ENCODE measurements around the gene MAMDC4. TPM values are rescaled to one million over a fixed set of nuclear protein-coding genes. Genes with fewer than 3 reads are reported as not detected.

The MAMDC4 gene
- total and polyA plus RNA-seq, 8 donors: 1.1 to 317 (median 4.5) TPM

GRCh38 chr9:136827794-136828473 lies 24.2 kb upstream of the MAMDC4 start:
- Histone ChIP-seq H3K36me3 (peaks cover 78 to 100% (median 97%) of the 10 kb centered on the region in 4 donors), H3K9me3 (no peaks in the 10 kb centered on the region), H3K27ac (no peak overlapping the region), H3K4me3 (no peak overlapping the region), H3K27me3 (no peaks in the 10 kb centered on the region), H3K4me1 (no peaks in the 10 kb centered on the region)
- TF ChIP-seq EP300 (IDR thresholded peaks at IDR 0.05): no peak
- no peak for DNase-seq
- intact Hi-C loops (cut with DNase I; ENCODE audit: low total_unique reads): no loop called here
- 90 to 97% (median 93%) methylated on average over 14 of the region's 14 CpGs for WGBS, 5 donors

- Histone ChIP-seq H3K4me1 (no peaks in the 10 kb centered on the region), H3K27me3 (no peaks in the 10 kb centered on the region), H3K9me3 (no peaks in the 10 kb centered on the region), H3K27ac (no peak overlapping the region), H3K36me3 (peaks cover 75 to 100% (median 99%) of the 10 kb centered on the region in 4 donors), H3K4me3 (no peak overlapping the region)
- 92 to 96% (median 94%) methylated on average over 16 to 31 of the region's 31 CpGs for WGBS, 5 donors
- DNase-seq: no peak
- TF ChIP-seq CTCF (IDR thresholded peaks at IDR 0.05) (no peak), POLR2AphosphoS5 (IDR thresholded peaks at IDR 0.05) (no peak), EP300 (IDR thresholded peaks at IDR 0.05) (no peak), POLR2A (IDR thresholded peaks at IDR 0.05) (no peak)
- intact Hi-C loops (cut with DNase I; ENCODE audit: low total_unique reads): no loop called here
Observed at GRCh38 chr9:136828474-136829140, 23.5 kb upstream of the MAMDC4 start.

GRCh38 chr9:136829412-136829811 lies 22.7 kb upstream of the MAMDC4 start:
- H3K9me3 ChIP-seq: no peaks in the 10 kb centered on the region
- no peaks in the 10 kb centered on the region for H3K4me1 ChIP-seq
- TF ChIP-seq CTCF (IDR thresholded peaks at IDR 0.05) (no peak), EP300 (IDR thresholded peaks at IDR 0.05) (no peak), POLR2AphosphoS5 (IDR thresholded peaks at IDR 0.05) (no peak), POLR2A (IDR thresholded peaks at IDR 0.05) (no peak)
- DNase-seq: no peak
- no peak overlapping the region for H3K27ac ChIP-seq
- intact Hi-C loops (cut with DNase I; ENCODE audit: low total_unique reads): no loop called here
- 88 to 95% (median 92%) methylated on average over 5 to 14 of the region's 14 CpGs for WGBS, 5 donors
- no peak overlapping the region for H3K4me3 ChIP-seq
- no peaks in the 10 kb centered on the region for H3K27me3 ChIP-seq
- H3K36me3 ChIP-seq: peaks cover 68 to 100% (median 97%) of the 10 kb centered on the region in 4 donors

- Histone ChIP-seq H3K9me3 (no peaks in the 10 kb centered on the region), H3K27me3 (no peaks in the 10 kb centered on the region), H3K4me3 (no peak overlapping the region), H3K36me3 (peaks cover 61 to 96% (median 92%) of the 10 kb centered on the region in 4 donors), H3K27ac (no peak overlapping the region), H3K4me1 (no peaks in the 10 kb centered on the region)
- DNase-seq: peak in 1 of 2 donors; percentile 4
- intact Hi-C loops (cut with DNase I; ENCODE audit: low total_unique reads): no loop called here
- TF ChIP-seq EP300 (IDR thresholded peaks at IDR 0.05) (no peak), CTCF (IDR thresholded peaks at IDR 0.05) (no peak), POLR2AphosphoS5 (IDR thresholded peaks at IDR 0.05) (no peak), POLR2A (IDR thresholded peaks at IDR 0.05) (no peak)
- 89 to 94% (median 92%) methylated on average over 22 to 41 of the region's 41 CpGs for WGBS, 5 donors
Observed at GRCh38 chr9:136829981-136830885, 21.9 kb upstream of the MAMDC4 start.
